ENCODE results near the gene MICU2.
"Not testable (repeated sequence)": the region's sequence is repeated elsewhere in the genome, so short reads cannot be mapped to it uniquely, and the experiment has no call there.

GRCh38 chr13:21588411-21588810 is 15.6 kb downstream of the MICU2 start:
- not testable (repeated sequence) for TF ChIP-seq POLR2A, CTCF (IDR thresholded peaks at IDR 0.05)
